HG03139 (cell line): ENCODE measurements around the gene BSG.

ENCODE experiments used
- ATAC-seq: cut with Tn5 transposase; IDR thresholded peaks from one replicate; pipeline ENCODE4 v1.9.1; 2021; ENCODE audit not compliant: unreplicated experiment

Gene BSG

GRCh38 chr19:539429-540030 is 32.9 kb upstream of the BSG start:
- ATAC-seq = no peak

DNA sequence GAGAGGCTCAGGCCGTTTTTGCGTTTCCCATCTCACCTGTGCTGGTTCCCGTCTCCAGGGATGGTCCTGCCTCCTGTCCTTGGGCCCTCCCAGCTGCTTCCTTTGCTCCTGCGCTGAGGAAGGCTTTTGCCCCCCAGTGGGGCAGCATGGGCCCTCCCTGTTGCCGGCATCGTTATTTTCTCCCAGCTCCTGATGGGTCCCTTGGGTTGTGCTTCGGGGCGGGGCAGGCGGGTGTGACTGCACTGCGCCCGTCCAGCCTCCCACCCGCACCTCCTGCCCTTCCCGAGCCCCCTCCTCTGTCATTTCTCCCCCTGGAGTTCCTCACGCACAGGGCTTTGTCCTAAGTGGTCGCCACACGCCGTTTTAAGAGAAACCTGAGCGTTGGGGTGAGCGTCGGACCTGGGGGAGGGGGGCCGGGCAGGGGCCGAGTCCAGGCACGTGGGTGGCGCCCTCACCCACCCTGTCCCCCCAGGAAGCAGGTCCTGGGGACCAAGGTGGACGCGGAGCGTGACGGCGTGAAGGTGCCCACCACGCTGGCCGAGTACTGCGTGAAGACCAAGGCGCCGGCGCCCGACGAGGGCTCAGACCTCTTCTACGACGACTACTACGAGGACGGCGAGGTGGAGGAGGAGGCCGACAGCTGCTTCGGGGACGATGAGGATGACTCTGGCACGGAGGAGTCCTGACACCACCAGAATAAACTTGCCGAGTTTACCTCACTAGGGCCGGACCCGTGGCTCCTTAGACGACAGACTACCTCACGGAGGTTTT is 31.3 kb upstream of the BSG start:
- ATAC-seq = no peak

DNA sequence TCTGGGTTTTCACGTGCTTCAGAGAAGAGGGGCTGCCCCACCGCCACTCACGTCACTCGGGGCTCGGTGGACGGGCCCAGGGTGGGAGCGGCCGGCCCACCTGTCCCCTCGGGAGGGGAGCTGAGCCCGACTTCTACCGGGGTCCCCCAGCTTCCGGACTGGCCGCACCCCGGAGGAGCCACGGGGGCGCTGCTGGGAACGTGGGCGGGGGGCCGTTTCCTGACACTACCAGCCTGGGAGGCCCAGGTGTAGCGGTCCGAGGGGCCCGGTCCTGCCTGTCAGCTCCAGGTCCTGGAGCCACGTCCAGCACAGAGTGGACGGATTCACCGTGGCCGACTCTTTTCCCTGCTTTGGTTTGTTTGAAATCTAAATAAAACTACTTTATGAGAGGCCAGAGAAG is 30.7 kb upstream of the BSG start:
- no peak for ATAC-seq

DNA sequence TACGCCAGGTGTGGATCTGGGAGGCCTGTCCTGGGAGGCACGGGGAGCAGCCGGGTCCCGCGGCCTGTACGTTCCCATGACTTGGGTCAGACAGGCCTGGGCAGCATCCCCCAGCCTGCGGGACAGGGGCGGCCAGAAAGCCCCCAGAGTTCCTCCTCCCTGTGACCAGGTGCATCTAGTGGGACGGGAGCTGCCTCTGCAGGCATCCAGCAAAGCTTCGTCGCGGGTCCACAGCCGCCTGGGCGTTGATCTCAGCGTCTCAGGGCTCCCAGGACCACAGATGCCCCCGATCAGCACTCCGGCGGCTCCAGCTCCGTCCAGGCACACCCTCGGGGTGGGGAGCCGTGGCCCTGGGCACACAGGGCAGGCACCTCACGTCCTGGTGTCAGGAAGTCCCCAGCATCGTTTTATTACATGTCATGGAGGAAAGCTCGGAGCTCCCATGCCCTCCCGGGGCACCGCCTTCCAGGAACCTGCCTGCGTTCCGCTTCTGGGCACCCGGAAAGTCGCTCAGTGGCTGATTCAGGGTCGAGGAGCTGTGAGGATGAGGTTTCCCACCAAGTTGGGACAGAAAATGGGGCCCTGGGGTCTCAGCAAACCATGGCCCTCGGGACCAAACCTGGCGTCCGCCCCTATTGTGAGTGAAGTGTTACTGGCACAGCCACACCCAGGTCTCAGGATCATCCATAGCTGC is 30.1 kb upstream of the BSG start:
- ATAC-seq = no peak

DNA sequence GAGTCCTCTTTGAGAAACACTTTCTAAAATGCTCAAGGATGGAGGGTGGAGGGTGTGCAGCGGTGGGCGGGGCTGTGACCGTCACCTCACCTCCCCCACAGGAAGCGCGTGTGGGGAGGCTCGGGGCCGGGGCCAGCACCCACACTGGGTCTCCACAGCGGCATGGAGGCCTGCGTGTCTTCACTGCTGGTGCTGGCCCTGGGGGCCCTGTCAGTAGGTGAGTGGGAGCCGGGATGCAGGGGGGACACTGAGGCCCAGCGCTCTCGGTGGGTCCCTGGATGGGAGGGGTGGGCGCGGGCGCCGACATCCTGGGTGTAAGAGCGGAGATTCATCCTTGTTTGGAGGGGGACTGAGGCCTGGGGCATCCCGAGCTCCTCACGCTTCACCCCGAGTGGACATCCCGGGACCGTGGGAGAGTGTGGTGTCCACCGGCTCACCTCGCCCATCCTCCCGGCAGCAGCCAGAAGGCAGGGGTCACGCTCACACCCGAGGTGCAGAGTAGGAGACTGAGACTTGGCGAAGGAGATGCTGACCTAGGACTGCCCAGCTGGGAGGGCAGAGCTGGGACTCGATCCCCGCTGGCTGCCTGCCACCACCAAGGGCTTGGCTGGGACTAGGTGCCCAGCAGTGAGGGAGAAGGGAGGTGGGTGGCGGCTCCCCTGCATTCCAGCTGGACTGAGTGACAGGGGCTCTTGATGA is 28.3 kb upstream of the BSG start, which contains the start of gene GZMM:
Gene GZMM (plus strand): TSS at position 144 of the 699 bp plus-strand sequence. CDS start 19 bp downstream, at position 163.
- no peak for ATAC-seq

DNA sequence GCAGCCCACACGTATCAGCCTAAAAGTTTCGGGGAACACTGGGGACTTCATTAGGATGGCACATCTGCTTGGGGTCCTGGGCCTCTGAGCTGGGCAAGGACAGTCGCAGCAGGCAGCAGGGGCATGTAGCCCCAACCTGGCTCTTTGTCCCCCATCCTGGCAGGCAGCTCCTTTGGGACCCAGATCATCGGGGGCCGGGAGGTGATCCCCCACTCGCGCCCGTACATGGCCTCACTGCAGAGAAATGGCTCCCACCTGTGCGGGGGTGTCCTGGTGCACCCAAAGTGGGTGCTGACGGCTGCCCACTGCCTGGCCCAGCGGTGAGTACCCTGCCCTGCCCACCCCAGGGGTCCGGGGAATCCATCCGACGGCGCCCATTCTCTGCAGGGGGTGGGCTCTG is 25.3 kb upstream of the BSG start:
- ATAC-seq = no peak

DNA sequence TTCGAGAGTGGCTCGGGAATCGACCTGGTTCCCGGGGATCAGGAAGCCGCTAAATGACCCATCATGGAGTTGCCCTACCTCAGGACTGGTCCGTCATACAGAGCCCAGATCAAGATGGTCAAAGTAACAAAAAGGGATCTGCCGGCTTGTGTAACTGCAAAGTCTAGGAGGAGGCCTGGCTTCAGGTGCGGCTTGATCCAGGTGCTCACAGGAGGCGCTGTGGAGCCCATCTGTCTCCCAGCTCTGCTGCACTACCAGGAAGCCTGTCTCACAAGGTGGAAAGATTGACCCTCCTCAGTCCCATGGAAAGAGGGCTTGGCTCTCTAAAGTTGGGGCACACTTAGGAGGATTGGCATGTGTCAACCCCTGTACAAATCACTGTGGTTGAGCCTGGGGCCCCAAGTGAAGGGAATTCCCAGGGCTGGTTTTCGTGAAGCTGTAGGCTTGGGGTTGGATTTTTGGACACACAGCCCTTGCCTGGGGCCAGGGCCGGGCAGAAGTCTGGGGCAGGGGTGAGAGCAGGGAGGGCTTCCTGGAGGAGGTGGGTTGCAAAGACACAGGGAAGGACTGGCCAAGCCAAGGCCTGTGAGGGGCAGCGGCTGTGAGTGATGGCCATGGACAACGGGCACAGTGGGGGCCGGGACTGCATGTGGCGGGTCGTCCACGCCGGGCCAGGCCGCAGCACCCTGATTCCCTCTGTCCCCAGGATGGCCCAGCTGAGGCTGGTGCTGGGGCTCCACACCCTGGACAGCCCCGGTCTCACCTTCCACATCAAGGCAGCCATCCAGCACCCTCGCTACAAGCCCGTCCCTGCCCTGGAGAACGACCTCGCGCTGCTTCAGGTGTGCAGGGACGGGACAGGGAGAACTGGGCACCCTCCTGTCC is 24.3 kb upstream of the BSG start:
- no peak for ATAC-seq

DNA sequence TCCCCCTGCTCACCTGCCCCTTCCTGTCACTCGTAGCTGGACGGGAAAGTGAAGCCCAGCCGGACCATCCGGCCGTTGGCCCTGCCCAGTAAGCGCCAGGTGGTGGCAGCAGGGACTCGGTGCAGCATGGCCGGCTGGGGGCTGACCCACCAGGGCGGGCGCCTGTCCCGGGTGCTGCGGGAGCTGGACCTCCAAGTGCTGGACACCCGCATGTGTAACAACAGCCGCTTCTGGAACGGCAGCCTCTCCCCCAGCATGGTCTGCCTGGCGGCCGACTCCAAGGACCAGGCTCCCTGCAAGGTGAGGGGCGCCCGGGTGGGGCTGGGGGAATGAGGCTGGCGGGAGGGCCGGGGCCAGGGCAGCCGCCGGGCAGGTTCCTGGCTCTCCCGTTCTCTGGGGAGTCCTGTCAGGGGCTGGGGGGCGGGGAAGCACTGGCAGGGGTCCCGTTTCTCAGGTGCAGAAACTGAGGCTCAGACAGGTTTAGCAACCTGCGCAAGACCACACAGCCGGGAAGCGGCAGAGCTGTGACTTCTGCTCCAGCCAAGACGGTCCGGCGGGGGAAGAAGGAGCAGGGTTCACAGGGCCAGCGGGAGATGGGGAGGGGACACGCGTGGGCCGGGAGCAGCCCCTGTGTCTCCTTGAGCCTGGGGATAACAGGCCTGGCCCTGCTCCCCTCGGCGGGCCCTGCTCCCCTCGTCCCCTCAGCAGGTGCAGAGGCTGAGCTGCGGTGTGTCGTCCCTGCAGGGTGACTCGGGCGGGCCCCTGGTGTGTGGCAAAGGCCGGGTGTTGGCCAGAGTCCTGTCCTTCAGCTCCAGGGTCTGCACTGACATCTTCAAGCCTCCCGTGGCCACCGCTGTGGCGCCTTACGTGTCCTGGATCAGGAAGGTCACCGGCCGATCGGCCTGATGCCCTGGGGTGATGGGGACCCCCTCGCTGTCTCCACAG is 23.2 kb upstream of the BSG start:
- ATAC-seq = no peak

DNA sequence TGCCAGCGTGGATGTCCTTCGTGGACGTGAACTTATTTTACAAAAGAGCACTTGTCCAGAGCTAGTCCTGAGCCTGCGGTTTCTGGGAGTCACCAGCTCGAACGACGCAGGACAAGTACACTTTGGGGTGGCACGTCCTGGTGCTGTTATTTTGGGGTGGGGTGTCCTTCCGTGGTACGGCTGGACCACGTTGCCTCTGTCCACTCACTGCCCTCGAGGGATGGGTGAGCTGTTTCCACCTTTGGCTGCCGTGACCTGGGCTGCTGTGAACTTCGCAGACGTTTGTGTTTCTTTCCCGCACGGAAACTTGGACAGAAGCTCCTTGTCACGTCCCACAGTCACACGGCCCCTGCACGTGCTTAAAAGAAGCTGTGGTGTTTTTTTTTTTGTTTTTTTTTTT is 17.6 kb upstream of the BSG start:
- ATAC-seq = no peak

GRCh38 chr19:555474-555808 is 17.0 kb upstream of the BSG start:
- ATAC-seq = no peak

DNA sequence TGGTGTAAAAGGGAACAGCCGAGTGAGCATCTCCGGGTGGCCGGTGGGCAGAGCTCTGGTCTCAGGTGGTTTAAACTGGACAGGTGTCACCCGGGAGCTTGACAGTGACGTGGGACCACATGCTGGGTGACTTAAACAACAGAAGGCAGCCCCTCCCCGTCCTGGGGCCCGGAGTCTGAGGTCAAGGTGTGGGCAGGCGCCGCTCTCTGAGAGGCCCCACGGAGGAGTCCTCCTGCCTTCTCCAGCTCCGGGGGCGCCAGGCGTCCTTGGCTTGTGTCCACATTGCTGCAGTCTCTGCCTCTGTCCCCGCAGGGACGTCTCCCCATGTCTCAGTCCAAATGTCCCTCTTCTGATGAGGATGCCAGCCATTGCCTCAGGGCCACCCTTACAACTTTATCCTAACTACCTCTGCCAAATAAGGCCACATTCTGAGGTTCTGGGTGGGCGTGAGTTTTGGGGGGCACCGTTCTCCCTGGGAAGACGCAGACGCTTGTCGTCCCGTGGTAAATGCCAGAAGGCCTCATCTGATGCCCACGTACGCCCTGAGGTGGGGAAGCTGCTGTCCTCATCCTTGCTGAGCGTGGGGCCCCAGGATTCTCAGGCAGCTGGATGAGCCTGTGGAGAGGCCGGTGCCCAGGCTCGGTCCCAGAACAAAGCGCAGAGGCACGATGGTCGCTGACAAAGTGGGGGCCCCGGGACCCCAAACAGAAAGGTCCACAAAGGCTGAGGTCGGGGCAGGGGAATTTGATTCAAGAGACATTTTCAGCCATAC is 15.6 kb upstream of the BSG start:
- ATAC-seq = no peak

- no peak for ATAC-seq
Observed at GRCh38 chr19:558770-559439, 13.5 kb upstream of the BSG start.

GRCh38 chr19:560121-560520 is 12.3 kb upstream of the BSG start:
- no peak for ATAC-seq

DNA sequence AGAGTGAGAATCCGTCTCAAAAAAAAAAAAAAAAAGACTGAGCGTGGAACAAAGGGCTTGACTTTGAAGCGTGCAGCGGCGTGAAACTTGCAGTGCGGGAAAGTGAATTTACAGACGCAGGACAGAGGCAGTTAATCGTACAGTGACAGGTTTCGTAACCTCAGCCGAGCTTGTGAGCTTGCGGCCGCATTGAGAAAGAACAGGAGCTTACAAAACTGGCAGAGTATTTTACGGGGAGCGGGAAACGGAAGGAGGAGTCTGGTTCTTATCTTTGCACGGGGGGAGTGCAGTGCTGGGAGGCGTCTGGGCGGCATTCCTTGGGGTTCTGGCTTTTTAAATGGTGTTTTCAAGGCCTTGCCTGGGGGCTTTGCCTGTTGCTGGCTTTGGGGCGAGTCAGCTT is 6.0 kb upstream of the BSG start:
- no peak for ATAC-seq

GRCh38 chr19:566844-567243 is 5.6 kb upstream of the BSG start:
- no peak for ATAC-seq

GRCh38 chr19:567296-567900 is 5.0 kb upstream of the BSG start:
- no peak for ATAC-seq

DNA sequence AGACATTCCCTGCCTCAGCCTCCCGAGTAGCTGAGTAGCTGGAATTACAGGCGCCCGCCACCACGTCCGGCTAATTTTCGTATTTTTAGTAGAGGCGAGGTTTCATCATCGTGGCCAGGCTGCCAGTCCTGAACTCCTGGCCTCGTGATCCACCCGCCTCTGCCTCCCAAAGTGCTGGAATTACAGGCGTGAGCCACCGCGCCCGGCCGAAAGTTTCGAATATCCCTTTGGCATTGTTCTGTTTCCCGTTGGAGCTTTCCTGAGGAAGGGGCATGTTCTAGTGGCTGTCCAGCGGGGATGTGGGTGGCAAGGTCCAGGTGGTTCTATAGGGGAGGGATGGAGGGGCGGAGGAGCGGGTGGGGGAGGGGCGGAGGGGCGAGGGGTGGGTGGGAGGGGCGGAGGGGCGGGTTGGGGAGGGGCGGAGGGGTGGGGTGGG is 2.1 kb upstream of the BSG start:
- ATAC-seq = no peak
